DND-41 (cell line): ENCODE measurements around the gene CFAP299.

ENCODE experiments used
- EZH2 ChIP-seq: IDR thresholded peaks from 3 replicates; pipeline ENCODE4 v1.6.1; 2012; ENCODE audit warnings: borderline replicate concordance, low read depth, mild to moderate bottlenecking, moderate library complexity, low read length, inconsistent platforms; ENCODE audit not compliant: severe bottlenecking
- TF ChIP-seq, protein P1 (sequence below): IDR thresholded peaks from 2 replicates; pipeline ENCODE4 v1.5.1; 2012; ENCODE audit warnings: borderline replicate concordance, low read length, moderate library complexity, mild to moderate bottlenecking; ENCODE audit not compliant: poor library complexity, severe bottlenecking; ENCODE audit errors: extremely low read depth

DNA sequence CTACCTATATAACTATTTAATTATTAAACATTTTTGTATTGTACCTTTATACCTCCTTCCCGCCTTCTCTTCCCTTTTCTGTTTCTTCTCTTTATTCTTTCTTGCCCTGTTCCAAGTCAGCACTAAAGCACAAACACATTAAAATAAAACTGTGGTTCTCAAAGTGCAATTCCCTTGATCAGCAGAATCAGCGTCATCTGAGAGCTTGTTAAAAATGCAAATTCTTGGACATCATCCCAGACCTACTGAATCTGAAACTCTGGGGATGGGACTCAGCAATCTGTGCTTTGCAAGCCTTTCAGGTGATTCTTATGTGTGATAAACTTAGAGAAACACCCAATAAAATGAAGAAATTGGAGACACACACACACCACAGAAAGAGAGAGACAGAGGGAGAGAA is 516.5 kb downstream of the CFAP299 start:
- TF ChIP-seq EZH2: no peak
- TF ChIP-seq, protein P1, sequence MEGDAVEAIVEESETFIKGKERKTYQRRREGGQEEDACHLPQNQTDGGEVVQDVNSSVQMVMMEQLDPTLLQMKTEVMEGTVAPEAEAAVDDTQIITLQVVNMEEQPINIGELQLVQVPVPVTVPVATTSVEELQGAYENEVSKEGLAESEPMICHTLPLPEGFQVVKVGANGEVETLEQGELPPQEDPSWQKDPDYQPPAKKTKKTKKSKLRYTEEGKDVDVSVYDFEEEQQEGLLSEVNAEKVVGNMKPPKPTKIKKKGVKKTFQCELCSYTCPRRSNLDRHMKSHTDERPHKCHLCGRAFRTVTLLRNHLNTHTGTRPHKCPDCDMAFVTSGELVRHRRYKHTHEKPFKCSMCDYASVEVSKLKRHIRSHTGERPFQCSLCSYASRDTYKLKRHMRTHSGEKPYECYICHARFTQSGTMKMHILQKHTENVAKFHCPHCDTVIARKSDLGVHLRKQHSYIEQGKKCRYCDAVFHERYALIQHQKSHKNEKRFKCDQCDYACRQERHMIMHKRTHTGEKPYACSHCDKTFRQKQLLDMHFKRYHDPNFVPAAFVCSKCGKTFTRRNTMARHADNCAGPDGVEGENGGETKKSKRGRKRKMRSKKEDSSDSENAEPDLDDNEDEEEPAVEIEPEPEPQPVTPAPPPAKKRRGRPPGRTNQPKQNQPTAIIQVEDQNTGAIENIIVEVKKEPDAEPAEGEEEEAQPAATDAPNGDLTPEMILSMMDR: no peak
